Testis (tissue), 2 donors: ENCODE measurements around the gene CACNA1E.

Source experiments
- CTCF ChIP-seq, 3 experiments: fragments of 450-650 bp in 2 of 3; fragments of 200-600 bp in 1 of 3; sonication (generic) in 1 of 3; IDR thresholded peaks; one replicate each; pipeline ENCODE4 v1.5.1; 2016 to 2019; ENCODE audit warnings: antibody characterized with exemption in 3 of 3, mild to moderate bottlenecking in 2 of 3, moderate library complexity in 1 of 3
- POLR2A ChIP-seq: fragments of 450-650 bp; IDR thresholded peaks from one replicate; pipeline ENCODE4 v1.6.1; 2017; ENCODE audit warnings: antibody characterized with exemption, mild to moderate bottlenecking, moderate library complexity

DNA sequence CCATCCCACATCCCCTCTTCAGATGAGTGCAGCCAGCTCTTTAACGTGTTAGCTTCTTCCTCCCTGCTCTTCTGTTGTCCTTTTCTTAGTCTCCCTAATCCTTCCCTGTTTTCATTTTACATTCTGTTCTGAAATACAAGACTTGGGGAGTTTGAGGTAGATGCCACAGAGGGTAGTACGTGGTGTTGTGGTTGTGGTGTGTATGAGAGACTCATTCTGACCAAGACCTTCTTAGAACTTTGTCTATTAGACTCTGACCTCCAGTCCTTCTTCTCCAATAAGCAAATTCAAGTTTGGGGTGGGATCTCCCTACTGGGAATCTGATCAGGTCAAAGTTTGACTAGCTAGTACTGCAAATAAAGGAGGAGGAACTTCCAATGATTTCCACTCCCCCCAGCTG, 39.5 kb downstream of the CACNA1E start:
- TF ChIP-seq POLR2A (no peak), CTCF (IDR thresholded peaks at IDR 0.05) (no peak)
